Gastrocnemius medialis (tissue), 4 donors: ENCODE data around the gene FAM3D.

Experiments used
- POLR2A ChIP-seq, 2 donors: fragments of 450-650 bp; IDR thresholded peaks; one replicate each; pipeline ENCODE4 v1.6.1; 2017; ENCODE audit warnings: antibody characterized with exemption in 2 of 2, mild to moderate bottlenecking in 2 of 2, moderate library complexity in 2 of 2
- TF ChIP-seq, protein P1 (sequence below), 5 experiments: fragments of 450-650 bp in 3 of 5; fragments of 200-600 bp in 2 of 5; sonication (generic) in 2 of 5; IDR thresholded peaks in 4 of 5; conservative IDR thresholded peaks in 1 of 5; 1 replicate in 4 of 5; 2 replicates in 1 of 5; pipeline ENCODE4 v1.5.1; 2016 to 2019; ENCODE audit warnings: antibody characterized with exemption in 5 of 5, mild to moderate bottlenecking in 3 of 5, moderate library complexity in 3 of 5

DNA sequence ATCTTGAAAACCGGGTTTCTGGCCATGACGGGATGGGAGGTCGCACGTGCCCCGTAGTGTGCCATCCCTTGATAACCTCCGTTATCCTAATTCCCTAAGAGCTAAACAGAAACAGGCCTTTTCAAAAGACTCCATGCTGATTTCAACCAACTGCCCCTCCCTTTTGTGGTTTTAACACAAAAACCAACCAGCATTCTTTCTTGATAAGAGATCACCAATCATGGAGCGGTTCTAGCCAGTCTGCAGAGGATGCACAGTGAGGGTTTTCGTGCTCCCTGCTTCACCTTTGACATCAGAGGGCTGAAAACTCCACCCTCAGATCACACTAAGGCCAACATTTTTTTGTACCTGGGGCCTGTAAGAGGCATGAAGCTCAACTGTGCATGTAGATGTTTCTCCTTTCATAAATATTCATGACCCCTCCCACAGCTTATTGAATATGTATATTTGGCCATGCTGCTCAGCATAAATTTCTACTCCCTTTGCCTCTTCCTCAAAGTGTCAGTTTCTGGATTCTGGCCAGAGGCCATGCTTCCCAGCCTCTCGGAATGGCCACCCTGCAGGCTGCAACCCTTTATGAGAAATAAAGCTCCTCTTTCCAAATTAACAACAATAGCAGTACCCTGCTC lies 41.3 kb downstream of the FAM3D start:
- TF ChIP-seq, protein P1, sequence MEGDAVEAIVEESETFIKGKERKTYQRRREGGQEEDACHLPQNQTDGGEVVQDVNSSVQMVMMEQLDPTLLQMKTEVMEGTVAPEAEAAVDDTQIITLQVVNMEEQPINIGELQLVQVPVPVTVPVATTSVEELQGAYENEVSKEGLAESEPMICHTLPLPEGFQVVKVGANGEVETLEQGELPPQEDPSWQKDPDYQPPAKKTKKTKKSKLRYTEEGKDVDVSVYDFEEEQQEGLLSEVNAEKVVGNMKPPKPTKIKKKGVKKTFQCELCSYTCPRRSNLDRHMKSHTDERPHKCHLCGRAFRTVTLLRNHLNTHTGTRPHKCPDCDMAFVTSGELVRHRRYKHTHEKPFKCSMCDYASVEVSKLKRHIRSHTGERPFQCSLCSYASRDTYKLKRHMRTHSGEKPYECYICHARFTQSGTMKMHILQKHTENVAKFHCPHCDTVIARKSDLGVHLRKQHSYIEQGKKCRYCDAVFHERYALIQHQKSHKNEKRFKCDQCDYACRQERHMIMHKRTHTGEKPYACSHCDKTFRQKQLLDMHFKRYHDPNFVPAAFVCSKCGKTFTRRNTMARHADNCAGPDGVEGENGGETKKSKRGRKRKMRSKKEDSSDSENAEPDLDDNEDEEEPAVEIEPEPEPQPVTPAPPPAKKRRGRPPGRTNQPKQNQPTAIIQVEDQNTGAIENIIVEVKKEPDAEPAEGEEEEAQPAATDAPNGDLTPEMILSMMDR (IDR thresholded peaks at IDR 0.05 in 4 of 5, conservative IDR thresholded peaks at IDR 0.05 in 1 of 5): no peak
- TF ChIP-seq POLR2A (IDR thresholded peaks at IDR 0.05): no peak
